GM12873 (cell line): ENCODE measurements around the gene TNFRSF12A.

Experiments
- TF ChIP-seq, protein P1 (sequence below): IDR thresholded peaks from 2 replicates; pipeline ENCODE4 v1.5.1; 2012; ENCODE audit warnings: low read depth, mild to moderate bottlenecking, moderate library complexity, low read length, control low read depth; ENCODE audit not compliant: insufficient read depth; ENCODE audit errors: missing control alignments

The TNFRSF12A gene

DNA sequence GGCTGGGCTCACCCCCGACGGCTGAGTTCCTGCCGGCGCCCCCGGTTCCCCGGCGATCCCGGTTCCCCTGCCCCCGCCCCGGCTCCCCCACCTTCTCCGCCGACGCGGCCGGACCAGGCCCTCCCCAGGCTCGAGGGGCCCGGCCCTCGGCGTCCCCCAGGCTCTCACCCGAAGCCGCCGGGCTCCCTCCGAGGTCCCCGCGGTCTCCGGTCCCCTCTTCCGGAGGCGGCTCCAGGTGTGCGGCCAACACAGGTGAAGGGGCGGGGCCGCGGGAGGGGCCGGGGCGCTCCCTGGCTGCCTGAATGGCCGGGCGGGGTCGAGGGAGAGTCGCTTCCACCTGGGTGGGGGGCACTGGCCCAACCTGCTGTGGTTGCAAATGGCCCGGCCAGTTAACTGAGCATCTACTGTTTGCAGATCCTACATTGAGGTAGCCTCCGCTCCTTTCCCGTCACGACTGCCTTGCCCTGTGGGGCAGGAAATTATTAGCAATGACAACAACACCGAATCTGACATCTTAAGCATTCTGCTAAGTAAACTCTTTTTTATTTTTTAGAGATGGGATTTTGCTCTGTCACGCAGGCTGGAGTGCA is 16.7 kb downstream of the TNFRSF12A start, which contains the start of gene BICDL2:
Gene BICDL2 (minus strand): TSS at position 219 of the 590 bp plus-strand sequence. CDS start 1,448 bp downstream, outside the sequence.
- TF ChIP-seq, protein P1, sequence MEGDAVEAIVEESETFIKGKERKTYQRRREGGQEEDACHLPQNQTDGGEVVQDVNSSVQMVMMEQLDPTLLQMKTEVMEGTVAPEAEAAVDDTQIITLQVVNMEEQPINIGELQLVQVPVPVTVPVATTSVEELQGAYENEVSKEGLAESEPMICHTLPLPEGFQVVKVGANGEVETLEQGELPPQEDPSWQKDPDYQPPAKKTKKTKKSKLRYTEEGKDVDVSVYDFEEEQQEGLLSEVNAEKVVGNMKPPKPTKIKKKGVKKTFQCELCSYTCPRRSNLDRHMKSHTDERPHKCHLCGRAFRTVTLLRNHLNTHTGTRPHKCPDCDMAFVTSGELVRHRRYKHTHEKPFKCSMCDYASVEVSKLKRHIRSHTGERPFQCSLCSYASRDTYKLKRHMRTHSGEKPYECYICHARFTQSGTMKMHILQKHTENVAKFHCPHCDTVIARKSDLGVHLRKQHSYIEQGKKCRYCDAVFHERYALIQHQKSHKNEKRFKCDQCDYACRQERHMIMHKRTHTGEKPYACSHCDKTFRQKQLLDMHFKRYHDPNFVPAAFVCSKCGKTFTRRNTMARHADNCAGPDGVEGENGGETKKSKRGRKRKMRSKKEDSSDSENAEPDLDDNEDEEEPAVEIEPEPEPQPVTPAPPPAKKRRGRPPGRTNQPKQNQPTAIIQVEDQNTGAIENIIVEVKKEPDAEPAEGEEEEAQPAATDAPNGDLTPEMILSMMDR: no peak

- TF ChIP-seq, protein P1: no peak
These were observed 18.1 kb downstream of the TNFRSF12A start for GRCh38 chr16:3038256-3038655.

GRCh38 chr16:3038896-3039295 is 18.7 kb downstream of the TNFRSF12A start:
- TF ChIP-seq, protein P1: no peak

DNA sequence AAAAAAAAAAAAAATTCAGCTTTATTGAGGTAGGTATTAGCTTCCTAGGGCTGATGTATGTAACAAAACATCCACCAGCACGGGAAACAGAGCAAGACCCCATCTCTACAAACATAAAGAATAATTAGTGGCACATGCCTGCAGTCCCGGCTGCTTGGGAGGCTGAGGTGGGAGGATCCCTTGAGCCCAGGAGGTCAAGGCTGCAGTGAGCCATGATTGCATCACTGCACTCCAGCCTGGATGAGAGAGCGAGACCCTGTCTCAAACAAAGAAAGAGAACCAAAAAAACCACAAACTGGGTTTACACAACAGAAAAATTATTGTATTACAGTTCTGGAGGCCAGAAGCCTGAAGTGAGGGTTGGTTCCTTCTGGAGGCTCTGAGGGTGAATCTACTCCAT is 22.2 kb downstream of the TNFRSF12A start:
- TF ChIP-seq, protein P1: no peak

DNA sequence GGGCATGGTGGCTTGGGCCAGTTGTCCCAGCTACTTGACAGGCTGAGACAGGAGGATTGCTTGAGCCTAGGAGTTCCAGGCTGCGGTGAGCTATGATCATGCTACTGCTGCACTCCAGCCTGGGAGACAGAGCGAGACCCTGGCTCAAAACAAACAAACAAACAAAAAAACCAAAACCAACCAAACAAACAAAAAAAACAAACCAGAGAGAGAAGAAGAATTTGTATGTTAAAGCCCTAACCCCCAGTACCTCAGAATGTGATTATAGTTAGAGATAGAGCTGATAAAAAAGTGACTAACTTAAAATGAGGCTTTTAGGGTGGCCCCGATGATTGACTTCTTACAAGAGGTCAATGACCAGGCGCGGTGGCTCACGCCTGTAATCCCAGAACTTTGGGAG is 24.5 kb downstream of the TNFRSF12A start:
- TF ChIP-seq, protein P1: no peak

- TF ChIP-seq, protein P1: no peak
These were observed 25.8 kb downstream of the TNFRSF12A start, which contains the start of gene MMP25 for GRCh38 chr16:3045758-3046640. Gene MMP25 (plus strand): TSS chr16:3046561. CDS start chr16:3046918, 357 bp downstream.
